GM18520 (cell line): ENCODE measurements around the gene GSG1L.
"Not testable (repeated sequence)": the region's sequence is repeated elsewhere in the genome, so short reads cannot be mapped to it uniquely, and the experiment has no call there.

Experiments used
- ATAC-seq: cut with Tn5 transposase; IDR thresholded peaks from one replicate; pipeline ENCODE4 v1.9.1; 2021; ENCODE audit not compliant: unreplicated experiment

Gene GSG1L

DNA sequence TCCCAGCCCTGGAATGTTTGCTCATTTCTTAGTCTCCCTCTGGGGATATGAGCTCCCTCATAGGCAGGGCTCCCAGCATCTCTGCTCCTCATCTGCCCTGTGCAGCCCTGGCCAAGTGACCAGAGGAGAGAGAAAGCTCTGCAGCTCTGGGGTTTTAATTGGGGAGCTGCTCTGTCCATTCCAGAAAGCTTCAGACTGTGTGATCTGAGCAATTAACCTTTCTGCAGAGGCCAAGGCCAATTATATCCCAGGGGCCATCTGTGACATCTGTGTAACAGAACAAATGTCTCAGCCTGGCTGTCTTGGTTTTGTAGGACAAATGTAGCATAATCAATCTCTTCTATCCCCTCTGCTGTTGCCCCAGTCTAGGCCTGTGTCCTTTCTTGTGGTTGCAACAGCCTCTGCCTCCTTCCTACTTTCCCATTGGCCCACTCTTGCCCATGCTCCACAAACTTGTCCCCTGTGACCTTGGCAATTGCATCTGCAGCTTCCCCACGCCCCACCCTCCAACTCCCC is 156.0 kb downstream of the GSG1L start:
- no peak for ATAC-seq

DNA sequence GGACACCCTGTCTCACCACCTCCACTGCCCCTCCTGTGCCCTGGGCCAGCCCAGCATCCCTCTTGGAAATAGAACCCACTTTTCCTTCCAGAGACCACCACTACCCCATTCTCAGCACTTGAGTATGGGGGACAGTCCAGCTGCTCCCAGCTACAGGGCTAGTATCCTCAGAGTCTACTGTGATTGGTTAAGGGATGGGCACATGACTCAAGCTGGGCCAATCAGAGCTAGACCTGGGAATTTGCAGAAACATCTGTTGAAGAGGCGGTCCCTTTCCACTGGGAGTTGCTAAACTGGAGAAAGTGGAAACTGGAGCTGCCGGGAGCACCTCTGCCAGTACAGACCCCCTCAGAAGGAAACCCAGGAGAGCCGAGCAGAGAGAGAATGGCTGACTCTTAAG is 156.6 kb downstream of the GSG1L start:
- no peak for ATAC-seq

DNA sequence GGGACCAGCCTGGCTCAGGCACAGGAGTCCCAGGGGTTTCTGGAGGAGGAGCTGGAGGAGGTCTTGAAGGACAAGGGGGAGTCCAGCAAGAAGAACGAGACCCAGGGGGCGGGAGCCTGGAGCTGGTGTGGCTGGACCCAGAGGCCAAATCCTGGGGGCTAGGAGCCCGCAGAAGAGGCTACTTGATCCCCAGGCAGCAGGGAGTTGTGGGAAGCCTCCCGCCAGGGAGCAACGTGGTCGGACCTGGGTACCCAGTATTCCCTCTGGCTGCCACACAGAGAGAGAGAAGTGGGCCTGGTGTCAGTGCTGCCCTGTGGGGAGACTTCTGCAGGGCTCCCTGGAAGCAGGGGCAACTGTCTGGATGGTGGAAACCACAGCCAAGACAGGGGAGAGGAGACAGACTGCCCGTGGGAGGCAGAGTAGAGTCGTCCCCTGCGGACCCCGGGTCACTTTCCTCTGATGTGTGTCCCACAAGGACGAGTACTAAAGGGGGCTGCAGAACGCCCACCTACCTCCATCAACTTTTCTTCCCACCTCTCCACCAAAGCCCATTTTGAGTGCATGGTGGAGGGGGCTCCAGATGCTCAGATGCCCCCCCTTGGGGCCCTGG is 160.4 kb downstream of the GSG1L start:
- no peak for ATAC-seq

DNA sequence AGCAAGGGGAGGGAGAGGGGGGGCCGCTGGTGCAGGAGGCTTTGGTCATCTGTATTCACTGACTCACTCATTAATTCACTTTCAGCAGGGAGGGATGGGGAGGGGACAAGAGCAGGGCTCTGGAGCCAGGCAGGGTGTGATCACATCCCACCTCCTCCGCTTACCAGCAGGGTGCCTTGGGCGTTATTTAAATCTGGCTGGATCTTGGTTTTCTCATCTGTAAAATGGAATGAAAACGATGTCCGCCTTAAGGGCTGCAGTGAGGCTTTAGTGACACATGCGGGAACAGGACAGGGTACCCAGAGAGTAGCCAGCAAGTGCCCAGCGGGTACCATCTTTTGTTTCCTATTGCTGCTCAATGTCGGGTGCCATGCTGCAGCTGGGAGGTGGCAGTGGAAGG is 161.0 kb downstream of the GSG1L start:
- ATAC-seq = no peak

DNA sequence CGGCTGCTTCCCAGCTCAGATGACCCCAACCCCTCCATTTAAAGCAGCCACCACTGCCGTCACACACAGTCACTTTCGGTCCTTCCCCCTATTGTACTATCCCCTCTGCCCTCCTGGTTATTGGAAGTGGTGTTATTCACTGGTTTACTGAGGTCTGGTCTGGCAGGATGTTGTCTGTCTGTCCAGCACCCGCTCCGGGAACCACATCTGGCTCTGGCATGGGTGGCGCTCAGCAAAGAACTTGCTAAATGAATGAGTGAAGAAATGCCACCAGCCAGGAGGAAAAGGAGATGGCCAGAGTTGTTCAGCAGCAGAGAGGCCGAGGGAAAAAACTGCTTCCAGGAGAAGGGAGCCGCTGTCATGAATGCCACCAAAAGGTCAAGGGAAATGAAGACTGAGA is 161.6 kb downstream of the GSG1L start:
- no peak for ATAC-seq

DNA sequence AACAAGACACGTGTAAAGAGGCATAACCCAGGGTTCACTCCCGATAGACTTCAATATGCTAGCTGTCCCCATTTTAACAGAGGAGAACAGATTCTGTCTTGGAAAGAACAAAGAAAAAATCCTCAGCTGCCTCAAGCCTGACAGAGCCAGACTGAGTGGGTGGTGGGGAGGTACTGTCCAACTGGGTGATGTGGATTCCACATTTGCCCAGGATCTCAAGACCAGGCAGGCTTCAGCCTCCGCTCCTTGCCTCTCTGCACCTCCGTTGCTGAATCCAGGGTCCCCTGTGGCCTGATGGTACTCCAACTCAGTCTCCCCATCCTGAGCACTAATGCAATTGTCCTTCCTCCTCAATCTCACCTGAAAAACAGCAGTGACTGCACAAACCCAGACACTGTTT is 163.8 kb downstream of the GSG1L start:
- no peak for ATAC-seq

DNA sequence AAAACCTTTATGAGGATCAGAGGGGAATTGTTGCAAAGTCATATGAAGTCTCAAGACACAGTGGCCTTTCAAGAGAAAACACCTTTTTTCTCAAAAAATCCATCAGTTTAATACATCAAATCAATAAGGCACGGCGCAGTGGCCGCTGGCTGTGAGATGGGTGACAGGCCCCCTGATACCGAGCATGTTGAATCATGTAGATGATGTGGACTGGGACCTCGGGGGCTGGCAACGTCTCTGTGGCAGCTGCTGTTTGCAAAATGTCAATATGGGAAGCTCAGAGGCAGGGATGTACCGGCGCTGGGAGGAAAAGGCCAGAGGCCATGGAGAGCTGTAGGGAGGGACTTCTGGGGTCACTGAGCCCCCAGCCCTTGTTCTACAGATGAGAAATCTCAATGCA is 169.1 kb downstream of the GSG1L start:
- ATAC-seq = no peak

DNA sequence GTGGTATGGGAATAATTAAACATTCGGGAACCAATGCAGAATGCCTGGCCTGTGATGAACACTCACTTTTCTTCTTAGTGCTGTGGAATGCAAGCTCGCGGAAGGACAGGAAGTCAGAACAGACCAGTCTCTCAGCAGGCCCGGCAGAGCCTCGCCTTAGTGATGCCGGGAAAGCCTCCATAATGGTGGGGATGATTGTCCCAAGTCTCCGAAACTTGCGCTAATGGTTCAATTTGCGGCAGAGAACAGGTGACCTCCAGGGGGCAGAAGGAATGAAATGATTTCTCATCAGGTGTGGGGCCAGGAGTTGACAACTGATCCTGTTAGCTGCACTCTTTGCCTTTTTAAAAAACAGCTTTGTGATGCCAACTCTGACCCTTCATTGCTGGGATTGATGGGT is 170.6 kb downstream of the GSG1L start:
- ATAC-seq = no peak

DNA sequence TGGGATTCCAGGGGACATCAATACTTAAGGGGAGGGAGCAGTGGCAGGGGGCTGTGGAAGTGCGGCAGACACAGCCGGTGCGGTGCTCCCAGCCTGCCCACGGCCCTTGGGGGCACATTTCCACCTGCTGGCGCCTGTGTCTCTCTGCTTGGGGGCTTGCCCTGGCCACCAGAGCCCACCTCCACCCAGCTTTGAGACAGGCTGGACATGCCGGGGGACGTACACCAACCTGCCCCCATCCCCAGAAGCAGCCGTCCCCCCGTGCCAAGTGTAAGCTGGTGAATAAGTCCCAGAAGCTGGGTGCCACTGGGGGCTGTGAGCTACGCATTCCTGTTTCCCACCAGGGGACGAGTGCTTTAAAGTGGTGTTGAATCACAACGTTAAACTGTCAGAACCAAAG is 172.6 kb downstream of the GSG1L start:
- no peak for ATAC-seq

DNA sequence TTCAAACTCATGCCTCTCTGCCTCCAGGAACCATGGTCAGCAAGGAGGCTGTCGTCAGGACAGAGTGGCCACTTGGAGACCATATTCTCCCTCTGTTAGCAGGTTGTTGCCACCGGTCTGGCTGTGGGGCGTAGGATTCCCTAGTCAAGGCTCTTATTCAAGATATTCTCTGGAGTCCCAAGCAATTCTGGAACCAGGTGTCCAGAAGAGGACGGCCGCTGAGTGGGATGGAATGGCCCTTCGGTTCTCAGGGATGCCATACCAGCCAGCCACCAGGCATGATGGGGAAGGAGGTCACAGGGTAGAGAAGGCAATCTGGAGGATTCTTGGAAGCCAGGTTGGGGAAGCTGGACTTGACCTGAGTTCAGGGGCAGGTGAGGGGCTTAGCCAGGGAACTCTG is 173.5 kb downstream of the GSG1L start:
- ATAC-seq = no peak

DNA sequence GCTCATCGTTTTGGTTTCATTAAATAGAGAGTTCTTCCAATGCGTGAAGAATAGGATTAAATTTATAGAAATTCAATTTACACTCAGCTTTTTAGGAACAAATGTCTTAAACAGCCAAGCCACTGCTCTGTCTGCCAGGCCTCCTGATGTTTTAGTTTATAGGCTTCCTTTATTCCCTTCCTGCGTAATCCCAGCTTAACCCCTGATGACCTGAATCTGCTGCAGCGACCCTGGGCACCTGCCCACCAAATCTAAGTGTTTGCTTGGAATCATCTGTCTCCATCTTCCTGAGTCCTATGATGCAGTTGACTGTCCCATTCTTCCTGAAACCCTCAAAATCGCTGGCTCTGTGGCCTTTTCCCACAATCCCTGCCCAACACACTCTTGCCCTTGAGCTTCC is 179.9 kb downstream of the GSG1L start:
- ATAC-seq = no peak

DNA sequence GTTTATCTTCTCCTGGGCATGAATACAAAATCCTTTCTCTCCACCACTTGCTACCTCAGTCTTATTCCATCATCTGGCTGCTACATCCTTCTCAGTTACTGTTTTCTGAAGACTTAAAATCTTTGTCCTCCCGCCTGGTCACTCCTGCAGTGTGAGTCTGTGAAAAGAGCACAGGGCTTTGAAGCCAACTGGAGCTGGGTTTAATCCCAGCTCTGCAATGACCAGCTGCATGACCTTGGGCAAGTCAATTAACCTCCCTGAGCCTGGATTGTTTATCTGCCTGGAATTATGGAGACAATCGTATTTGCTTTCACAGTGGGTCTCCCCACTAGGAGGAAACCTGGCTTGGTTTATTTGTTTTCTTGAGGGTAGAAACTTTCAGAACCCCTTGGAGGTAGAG is 183.2 kb downstream of the GSG1L start:
- ATAC-seq = no peak

DNA sequence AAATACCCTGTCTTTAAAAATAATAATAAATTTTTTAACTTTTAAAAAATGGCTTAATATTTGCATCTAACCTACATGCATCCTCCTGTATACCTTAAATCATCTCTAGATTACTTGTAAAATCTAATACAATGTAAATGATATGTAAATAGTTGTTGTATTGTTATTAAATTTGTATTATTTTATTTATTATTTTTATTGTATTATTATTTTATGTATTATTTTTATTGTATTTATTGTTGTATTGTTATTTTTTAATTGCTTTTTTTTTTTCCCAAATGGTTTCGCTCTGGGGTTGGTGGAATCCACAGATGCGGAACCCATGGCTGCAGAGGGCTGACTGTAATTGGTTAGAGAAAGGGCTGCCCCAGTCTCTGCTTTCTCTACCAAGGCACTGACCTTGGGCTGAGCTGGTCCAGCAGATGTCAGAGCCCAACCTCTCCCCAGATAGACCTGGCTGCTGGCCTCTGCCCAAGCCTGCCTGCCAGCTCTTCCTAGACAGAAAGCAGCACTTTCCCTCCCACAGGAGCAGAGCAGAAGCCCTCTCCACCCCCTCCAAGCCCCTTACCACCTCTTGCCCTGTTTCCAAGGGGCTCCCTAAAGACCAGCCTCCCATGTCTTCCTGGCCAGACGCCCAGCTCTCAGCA is 183.8 kb downstream of the GSG1L start:
- ATAC-seq = no peak

DNA sequence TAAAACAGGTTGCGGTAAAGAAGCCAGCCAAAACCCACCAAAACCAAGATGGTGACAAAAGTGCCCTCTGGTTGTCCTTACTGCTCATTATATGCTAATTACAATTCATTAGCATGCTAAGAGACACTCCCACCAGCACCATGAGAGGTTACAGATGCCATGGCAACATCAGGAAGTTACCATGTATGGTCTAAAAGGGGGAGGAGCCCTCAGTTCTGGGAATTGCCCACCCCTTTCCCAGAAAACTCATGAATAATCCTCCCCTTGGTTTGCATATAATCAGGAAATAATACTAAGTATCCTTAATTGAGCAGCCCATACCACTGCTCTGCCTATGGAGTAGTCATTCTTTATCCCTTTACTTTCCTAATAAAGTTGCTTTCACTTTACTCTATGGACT is 190.9 kb downstream of the GSG1L start:
- ATAC-seq = not testable (repeated sequence)

DNA sequence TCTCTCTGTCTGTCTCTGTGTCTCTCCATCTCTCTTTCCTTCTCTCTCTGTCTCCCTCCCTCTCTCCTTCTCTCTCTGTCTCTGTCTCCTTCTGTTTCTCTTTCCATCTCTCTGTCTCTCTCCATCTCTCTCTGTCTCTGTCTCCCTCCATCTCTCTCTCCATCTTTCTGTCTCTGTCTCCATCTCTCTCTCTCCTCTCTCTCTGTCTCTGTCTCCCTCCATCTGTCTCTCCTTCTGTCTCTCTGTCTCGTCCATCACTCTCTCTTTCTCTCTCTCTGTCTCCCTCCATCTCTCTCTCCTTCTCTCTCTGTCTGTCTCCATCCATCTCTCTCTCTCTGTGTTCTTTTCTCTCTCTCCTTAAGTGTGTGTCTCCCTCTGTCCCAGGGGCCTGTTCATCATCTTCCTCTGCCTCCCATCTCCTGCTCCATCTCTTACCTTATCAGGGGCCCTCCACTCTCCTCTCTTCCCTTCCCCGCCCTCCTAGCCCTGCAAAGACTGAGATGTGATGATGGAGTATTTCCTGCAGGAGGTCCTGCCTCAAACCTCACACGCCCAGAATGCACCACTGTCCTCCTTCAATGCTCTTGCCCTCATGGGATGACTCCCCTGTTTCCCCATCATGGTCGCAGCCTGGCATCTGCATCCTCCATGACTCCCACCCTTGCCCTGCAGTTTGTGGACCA is 193.3 kb downstream of the GSG1L start:
- ATAC-seq = no peak

DNA sequence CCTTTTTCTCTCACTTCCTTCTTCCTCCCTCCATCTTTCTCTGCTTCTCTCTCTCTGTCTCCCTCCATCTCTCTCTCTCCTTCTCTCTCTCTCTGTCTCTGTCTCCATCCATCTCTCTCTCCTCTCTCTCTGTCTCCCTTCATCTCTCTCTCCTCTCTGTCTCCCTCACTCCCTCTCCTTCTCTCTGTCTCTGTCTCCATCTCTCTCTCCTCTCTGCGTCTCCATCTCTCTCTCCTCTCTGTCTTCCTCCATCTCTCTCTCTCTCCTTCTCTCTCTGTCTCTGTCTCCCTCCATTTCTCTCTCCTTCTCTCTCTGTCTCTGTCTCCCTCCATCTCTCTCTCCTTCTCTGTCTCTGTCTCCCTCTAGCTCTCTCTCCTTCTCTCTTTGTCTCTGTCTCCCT is 194.1 kb downstream of the GSG1L start:
- no peak for ATAC-seq

DNA sequence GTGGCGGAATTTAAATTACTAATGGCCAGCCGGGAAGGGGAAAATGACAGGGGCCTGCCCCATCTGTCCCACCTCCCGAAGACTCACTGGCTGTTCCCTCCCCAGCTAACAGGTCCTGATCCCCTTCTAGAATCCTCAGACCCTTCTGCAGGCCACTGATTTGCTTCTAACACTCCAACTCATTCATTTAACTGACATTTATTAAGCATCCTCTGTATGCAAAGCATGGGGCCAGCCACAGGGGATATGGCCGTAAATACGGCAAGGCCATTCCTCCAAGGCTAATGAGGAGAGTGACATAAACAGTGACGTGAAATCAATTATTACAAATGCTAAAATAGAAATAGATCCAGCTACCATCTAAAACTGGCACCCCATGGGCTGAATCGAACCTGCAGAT is 195.3 kb downstream of the GSG1L start:
- ATAC-seq = no peak

DNA sequence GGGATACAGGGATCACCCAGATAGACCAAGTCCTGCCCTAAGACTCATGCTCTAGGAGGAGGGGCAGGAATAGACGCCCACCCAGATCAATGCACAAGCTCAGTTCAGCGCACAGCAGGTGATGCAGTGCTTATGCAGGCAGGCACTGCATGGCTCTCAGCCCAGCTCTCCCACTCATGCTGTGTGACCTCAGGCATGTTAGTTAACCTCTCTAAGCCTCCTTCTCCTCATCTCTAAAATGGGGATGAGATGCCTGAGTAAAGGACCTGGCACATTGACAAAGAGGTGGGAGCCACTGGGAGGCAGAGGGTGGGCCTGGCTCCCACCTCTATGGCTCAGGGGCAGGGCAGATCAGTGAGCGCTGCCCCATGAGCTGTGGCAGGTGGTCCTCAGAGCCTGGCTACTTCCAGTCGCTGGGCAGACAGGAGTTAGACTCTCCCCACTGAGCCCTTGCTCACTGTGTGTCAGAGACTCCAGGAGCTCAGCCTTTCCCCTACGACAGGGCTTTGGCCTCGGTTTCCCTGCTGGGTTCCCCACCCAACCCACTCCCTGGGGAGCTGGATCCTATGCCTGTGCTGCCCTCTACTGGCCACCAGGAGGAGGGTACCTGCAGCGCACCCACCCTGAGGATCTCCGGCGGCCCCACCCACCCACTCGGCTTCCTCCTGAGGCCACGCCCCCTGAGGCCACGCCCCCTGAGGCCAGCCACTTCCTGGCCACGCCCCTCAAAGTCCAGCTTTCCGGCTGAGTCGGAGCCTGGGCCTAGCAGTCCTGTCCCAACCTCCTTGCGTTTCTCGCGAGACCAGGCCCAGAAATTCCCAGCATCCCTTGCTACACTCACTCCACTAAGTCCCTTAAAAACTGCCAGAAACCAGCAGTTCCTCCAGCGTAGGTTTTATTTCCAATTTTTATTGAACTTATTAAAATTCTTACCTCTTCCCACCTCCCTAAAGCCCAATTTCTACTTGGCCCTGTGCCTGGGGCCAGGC is 196.1 kb downstream of the GSG1L start:
- no peak for ATAC-seq

DNA sequence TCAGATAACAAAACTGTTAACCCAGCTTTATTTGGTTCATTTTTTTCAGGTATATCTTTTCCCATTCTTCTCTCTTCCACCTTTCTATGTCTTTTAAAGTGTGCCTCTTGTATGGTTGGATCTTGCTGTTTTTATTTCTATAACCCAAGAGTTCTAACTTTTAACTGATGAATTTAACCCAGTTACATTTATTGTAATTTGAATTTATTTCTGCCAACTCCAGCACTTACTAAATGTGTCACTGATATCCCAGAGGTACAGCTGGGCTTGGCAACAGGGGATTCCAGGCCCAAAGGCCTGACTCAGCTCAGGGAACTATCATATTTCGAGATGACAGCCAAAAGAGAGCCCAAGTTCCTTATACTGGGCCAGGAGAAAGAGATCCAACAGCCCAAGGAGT is 200.1 kb downstream of the GSG1L start:
- ATAC-seq = no peak

DNA sequence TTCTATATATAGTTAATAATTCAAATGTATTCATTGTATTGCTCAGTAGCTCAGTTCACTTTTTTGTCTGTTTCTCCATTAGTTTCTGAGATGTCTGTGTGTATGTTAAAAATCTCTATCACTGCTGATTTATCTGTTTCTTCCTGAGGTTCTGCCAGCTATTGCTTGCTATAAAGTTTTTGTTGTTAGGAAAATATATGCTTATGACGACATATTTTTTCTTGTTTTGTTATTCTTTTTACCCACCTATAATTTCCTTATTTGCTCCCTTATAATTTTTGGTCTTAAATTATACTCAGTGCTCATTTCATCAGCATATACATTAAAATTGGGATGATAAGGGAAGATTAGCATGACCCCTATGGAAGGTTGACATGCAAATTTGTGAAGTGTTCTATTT is 200.6 kb downstream of the GSG1L start:
- no peak for ATAC-seq

DNA sequence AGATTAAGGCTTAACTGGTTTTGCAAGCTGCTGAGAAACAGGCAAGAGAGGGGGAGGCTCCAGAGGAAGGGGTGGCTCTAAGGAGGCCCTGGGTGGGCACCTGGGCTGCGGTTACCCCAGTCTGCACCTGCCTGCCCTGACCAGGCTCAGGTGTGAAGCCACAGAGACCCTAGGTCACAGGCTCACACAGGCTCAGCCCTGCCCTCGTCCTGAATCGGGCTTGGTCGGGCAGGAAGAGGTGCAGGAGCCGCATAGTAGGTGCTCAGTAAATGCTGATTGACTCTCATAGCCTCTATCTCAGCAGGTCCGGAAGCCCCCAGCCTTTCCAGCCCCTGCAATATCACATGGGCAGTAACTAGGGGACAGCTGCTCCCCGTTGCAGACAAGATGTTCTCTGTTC is 203.4 kb downstream of the GSG1L start:
- ATAC-seq = no peak
